ENCODE data around the gene NKPD1. TPM values are rescaled to one million over a fixed set of nuclear protein-coding genes. Genes with fewer than 3 reads are reported as not detected.

The NKPD1 gene
- total RNA-seq, 1 donor from 2014 or later: 0.11 TPM

GRCh38 chr19:45142016-45142725, 18.6 kb downstream of the NKPD1 start:
- Mint-ChIP-seq H3K4me3 (no peak overlapping the region), H3K36me3 (ENCODE audit: low read depth) (peaks cover 24% of the 10 kb centered on the region), H3K9me3 (no peaks in the 10 kb centered on the region), H3K27me3 (no peaks in the 10 kb centered on the region), H3K4me1 (peaks cover 11% of the 10 kb centered on the region), H3K27ac (no peak overlapping the region)
- CTCF ChIA-PET: no interaction called here
- TF ChIP-seq CTCF (IDR thresholded peaks at IDR 0.05): no peak
- POLR2A ChIA-PET: interaction anchor here (0.6 kb wide), 1 partner anchor 53 kb away, joined by 5 read pairs; no protein-coding TSS in a partner anchor
- DNase-seq (no peak), ATAC-seq (ENCODE audit: low read depth) (no peak)
- intact Hi-C loops (cut with micrococcal nuclease): no loop called here

- ChIA-PET POLR2A (no interaction called here), CTCF (no interaction called here)
- no peak for DNase-seq
- no peak for TF ChIP-seq CTCF (IDR thresholded peaks at IDR 0.05)
- no peaks in the 10 kb centered on the region for H3K9me3 Mint-ChIP-seq
- no peak overlapping the region for H3K4me3 Mint-ChIP-seq
- ATAC-seq (ENCODE audit: low read depth): no peak
- intact Hi-C loops (cut with micrococcal nuclease): no loop called here
- H3K27ac Mint-ChIP-seq: no peak overlapping the region
- no peaks in the 10 kb centered on the region for H3K27me3 Mint-ChIP-seq
- peaks cover 24% of the 10 kb centered on the region for H3K36me3 Mint-ChIP-seq (ENCODE audit: low read depth)
- H3K4me1 Mint-ChIP-seq: peaks cover 19% of the 10 kb centered on the region
Measured at GRCh38 chr19:45141203-45141900, 19.4 kb downstream of the NKPD1 start.

DNA sequence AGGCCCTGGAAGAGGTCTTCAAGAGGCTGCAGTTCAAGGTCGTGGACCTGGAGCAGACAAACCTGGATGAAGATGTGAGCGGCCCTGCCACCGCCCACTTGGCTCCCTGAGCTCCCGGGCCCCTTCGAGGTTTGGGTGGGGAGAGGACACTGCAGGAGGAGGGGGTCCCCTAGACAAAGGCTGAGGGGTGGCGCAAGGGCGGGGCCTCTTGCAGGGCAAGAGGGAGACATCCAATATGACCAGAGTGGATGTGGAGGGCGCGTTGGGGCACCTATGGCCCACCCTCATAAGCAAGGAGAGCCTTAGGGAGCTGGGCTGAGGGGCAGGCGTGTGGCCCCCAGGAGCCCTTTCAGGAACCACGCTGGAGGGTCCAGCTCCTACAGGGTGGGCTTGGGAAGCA, 20.2 kb downstream of the NKPD1 start:
- no peak overlapping the region for H3K27ac Mint-ChIP-seq
- ChIA-PET POLR2A (no interaction called here), CTCF (no interaction called here)

DNA sequence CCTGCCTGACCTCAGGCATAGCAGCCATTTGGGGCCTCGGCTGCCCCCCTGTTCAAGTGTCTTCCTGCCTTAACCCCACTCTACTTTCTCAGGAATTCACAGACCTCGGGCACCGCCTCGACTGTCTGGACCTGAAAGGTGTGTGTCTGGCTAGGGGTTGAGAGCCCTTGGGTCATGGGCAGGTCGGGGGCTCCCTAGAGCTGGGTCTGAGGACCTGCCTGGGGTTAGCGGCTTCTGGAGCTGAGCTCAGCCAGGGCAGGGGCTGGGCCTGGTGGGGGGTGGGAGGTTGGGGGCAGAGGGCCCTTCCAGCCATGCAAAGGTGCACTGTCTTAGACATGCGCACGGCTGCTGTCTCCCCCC, 20.7 kb downstream of the NKPD1 start:
- intact Hi-C loops (cut with micrococcal nuclease): no loop called here
- no peak for ATAC-seq (ENCODE audit: low read depth)
- POLR2A ChIA-PET: no interaction called here

More for the DNA sequence above, 20.2 kb downstream of the NKPD1 start:
- peaks cover 26% of the 10 kb centered on the region for H3K4me1 Mint-ChIP-seq
- H3K9me3 Mint-ChIP-seq: no peaks in the 10 kb centered on the region
- DNase-seq: no peak
- intact Hi-C loops (cut with micrococcal nuclease): no loop called here
- H3K27me3 Mint-ChIP-seq: no peaks in the 10 kb centered on the region
- peaks cover 21% of the 10 kb centered on the region for H3K36me3 Mint-ChIP-seq (ENCODE audit: low read depth)
- no peak overlapping the region for H3K4me3 Mint-ChIP-seq
- no peak for ATAC-seq (ENCODE audit: low read depth)
- TF ChIP-seq CTCF (IDR thresholded peaks at IDR 0.05): no peak

More for the DNA sequence above, 20.7 kb downstream of the NKPD1 start:
- DNase-seq: no peak
- no peak overlapping the region for H3K4me3 Mint-ChIP-seq
- CTCF ChIA-PET: no interaction called here
- H3K27ac Mint-ChIP-seq: no peak overlapping the region
- TF ChIP-seq CTCF (IDR thresholded peaks at IDR 0.05): no peak
- H3K36me3 Mint-ChIP-seq (ENCODE audit: low read depth): peaks cover 21% of the 10 kb centered on the region
- H3K27me3 Mint-ChIP-seq: no peaks in the 10 kb centered on the region
- no peaks in the 10 kb centered on the region for H3K9me3 Mint-ChIP-seq
- H3K4me1 Mint-ChIP-seq: peaks cover 30% of the 10 kb centered on the region
